HL-60/S4 treated with retinoic acid at 250 ng/mL for 4 days and 3 days (cell line): Measurements from ENCODE around the gene S100Z.
"Not testable (repeated sequence)": the region's sequence is repeated elsewhere in the genome, so short reads cannot be mapped to it uniquely, and the experiment has no call there.

ENCODE experiments used
- in situ Hi-C: fragments of 300-500 bp; cut with MboI; formaldehyde crosslinking; loops from 2 replicates; pipeline ENCODE4 v1.7.0; 2022; ENCODE audit warnings: low sequenced_read_pairs

The S100Z gene

DNA sequence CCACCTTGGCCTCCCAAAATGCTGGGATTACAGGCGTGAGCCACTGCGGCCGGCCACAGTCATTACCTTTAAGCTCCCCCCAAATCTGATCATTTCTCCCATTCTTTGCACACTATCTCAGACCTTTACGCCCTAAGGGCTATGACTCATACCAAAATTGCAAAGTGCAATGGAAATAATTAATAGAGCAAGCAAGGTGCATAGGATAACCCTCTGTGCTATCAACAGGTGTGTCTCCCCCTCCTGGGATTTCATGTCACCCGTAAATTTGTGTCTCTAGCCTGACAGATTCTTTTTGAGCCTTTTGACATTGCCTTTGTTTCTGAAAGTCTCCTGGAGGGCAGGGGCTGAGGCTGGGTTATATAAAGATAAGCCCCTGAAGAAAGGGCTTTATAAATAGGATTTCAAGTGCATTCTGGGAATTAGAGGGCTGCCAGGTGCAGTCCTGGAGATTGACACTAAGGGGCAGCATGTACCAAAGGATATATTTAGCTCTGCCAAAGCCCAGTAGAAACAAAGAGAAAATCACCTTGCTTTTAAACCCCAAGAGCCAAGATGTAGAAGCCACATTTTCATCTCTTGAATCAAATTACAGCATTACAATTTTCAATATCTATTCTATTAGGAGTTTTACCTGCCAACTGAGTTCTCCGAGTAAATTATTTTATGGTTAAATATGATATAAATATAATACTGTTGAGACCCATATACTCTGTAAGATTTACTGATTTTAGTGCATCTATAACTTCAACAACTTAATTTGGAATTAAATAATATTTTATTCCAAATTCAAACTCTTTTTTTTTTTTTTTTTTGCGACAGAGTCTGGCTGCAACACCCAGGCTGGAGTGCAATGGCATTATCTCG is 18.2 kb downstream of the S100Z start:
- in situ Hi-C loops, result no loop called here

DNA sequence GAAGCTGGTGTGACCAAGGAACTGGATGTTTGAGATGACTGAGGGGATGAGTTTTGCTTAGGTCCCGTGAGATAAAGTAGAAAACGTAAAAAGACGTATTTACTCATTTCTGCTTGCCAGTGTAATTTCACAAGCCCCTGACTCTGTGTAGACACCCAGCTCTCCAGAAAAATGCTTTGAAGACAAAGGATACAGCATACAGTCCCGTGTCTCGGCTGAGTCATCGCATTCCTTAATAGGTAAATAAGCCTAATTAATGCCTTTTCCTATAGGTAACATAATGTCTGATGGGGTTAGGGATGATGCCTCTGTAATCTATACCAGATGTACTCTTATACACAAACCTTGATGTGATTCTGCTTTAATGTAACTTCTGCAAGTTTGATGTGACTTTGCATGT is 20.2 kb downstream of the S100Z start:
- in situ Hi-C loops, result no loop called here

DNA sequence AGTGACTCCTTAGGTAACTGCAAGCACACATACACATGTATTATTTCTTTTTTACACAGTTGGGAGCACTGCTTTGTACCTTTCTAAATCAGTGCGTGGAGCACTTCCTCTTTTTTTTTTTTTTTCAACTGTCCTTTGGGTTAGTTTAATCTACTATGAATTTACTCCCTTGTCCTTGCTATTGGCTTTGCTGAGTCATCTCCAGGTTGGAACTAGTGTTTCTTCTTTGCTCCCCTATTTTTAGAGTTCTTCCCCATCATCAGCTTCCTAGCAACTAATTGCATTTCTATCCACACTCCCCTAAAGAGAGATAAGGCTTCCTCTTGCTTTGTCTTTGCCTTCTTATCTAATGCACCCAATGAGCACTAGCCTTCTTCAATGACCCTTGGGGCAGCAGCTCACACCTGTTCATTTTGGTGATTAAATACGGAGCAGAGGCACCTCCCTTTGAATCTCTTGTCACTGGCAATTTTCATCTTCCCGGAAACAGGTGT is 24.3 kb downstream of the S100Z start:
- in situ Hi-C loops, result no loop called here

DNA sequence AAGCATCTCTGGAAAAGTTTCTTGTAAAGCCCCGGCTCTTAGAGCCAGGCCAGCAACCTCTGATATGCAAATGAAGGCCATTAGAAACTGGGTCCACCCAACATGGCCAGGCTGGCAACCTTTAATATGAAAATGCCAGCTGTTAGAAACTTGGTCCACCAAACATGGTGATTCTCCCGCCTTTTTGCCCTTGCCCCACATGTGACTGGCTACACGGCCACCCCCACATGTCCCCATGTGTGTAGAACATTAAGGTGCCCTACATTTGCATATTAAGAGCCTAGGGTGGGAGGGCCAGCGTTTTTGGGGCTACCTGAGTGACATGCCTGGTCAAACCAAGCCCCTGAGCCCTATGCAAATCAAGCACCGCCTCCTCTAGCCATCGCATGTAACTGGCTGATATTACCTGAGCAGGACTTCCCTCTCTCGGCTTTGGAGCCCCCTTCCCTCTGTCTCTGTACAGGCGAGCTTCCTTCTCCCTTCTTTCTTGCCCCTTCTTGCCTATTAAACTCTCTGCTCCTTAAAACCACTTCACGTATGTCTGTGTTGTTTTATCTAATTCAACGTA is 39.0 kb downstream of the S100Z start:
- in situ Hi-C loops, result no loop called here

DNA sequence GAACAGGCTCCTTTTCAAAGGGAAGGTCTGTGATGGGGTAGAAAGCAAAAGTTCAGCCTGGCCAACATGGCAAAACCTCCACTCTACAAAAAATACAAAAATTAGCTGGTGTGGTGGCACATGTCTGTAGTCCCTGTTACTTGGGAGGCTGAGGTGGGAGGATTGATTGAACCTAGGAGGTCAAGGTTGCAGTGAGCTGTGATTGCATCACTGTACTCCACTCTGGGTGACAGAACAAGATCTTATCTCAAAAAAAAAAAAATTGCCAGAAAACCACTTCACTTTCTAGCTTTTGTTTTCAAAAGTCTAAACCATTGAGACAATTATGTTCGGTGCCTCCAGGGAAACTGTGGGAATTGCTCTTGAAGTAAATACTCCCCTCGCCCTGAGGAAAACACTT is 43.5 kb downstream of the S100Z start:
- in situ Hi-C loops, result no loop called here

DNA sequence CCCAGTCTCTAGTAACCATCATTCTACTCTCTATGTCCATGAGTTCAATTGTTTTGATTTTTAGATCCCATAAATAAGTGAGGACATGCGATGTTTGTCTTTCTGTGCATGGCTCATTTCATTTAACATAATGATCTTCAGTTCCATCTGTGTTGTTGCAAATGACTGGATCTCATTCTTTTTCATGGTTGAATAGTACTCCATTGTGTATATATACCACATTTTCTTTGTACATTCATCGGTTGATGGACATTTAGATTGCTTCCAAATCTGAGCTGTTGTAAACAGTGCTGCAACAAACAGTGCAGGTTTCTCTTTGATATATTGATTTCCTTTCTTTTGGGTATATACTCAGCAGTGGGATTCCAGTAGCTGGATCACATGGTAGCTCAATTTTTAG is 46.4 kb downstream of the S100Z start:
- in situ Hi-C loops, result no loop called here

DNA sequence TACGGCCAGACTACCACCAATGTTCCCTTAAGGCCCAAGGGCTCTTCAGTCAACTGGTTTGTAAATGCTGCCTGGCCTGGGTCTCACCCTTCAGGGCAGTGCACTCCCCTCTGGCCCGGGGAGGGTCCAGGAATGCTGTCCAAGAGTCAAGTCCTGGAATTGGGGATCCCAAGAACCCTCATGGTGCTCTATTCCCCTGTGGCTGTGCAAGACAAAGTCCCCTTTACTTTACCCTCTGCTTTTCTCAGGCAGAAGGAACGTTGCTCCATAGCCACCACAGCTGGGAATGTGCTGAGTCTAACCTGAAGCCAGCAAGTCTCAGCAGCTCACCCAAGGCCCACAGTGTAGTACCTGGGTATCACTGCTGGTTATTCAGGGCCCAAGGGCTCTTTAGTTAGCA is 51.7 kb downstream of the S100Z start:
- in situ Hi-C loops, result no loop called here

DNA sequence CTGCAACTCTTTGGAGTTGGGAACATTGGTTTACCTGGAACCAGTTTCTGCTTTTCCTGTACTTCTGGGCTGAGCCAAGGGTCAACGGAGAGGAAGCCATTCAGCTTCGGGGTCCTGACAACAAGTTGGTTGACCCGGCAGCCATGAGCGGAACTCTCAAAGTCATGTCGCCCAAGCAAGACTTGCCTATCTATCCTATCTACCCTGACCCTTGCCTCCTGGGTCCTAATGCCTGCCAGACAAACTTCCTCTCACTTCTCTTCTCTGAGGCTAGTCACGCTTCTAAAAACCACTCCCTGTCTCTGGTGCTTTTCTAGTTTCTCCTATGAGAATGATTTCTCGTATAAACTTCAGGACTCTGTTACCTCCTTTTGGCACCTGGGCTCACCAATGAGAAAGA is 58.4 kb downstream of the S100Z start:
- in situ Hi-C loops, result no loop called here

DNA sequence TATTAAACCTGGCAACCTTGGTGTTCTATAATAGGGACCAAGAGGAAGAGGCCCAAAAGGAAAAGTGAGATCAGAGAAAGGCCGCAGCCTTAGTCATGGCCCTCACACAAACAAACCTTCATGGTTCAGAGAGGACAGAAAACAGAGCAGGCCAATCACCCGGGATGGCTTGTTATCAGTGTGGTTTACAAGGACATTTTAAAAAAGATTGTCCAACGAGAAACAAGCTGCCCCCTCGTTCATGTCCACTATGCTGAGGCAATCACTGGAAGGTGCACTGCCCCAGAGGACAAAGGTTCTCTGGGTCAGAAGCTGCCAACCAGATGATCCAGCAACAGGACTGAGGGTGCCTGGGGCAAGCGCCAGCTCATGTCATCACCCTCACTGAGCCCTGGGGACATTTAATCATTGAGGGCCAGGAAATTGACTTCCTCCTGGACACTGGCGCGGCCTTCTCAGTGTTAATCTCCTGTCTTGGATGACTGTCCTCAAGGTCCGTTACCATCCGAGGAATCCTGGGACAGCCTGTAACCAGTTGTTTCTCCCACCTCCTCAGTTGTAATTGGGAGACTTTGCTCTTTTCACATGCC is 60.6 kb downstream of the S100Z start:
- in situ Hi-C loops, result not testable (repeated sequence)

DNA sequence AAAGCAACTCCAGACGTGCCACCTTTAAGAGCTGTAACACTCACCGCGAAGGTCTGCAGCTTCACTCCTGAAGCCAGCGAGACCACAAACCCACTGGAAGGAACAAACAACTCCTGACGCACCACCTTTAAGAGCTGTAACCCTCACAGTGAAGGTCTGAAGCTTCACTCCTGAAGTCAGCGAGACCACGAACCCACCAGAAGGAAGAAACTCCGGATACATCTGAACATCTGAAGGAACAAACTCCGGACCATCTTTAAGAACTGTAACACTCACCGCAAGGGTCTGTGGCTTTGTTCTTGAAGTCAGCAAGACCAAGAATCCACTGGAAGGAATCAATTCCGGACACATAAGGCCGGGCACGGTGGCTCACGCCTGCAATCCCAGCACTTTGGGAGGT is 64.9 kb downstream of the S100Z start:
- in situ Hi-C loops, result not testable (repeated sequence)

DNA sequence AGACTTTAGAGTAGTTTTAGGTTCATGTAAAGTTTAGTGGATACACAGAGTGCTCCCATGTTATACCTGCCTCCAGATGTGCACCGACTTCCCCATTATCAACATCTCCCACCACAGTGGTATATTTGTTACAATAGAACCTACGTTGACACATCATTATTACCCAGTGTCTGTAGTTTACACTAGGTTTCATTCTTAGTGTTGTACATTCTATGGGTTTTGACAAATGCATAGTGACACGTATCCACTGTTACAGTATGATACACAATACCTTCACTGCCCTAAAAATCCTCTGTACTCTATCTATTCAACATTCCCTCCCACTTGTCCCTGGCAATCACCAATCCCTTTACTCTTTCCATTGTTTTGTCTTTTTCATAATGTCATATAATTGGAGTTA is 68.7 kb downstream of the S100Z start:
- in situ Hi-C loops, result no loop called here

DNA sequence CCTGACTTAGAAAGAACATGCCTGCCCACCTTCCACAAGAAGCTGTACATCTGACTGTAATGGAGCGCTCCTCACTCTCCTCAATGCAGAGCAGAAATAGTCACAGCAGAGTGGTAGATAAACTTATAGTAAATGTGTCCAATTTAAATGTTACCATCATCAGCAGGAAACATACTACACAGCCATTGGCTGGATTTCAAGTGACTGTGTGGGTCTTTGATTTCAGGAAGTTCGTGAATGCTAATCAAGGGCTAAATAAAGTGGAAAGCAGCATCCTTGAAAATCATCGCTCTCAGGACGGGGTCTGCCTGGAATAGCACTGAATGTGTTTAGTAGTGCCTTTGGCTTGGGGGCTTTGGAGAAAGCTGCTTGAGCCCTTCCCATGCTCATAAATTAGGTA is 70.7 kb downstream of the S100Z start:
- in situ Hi-C loops, result no loop called here

DNA sequence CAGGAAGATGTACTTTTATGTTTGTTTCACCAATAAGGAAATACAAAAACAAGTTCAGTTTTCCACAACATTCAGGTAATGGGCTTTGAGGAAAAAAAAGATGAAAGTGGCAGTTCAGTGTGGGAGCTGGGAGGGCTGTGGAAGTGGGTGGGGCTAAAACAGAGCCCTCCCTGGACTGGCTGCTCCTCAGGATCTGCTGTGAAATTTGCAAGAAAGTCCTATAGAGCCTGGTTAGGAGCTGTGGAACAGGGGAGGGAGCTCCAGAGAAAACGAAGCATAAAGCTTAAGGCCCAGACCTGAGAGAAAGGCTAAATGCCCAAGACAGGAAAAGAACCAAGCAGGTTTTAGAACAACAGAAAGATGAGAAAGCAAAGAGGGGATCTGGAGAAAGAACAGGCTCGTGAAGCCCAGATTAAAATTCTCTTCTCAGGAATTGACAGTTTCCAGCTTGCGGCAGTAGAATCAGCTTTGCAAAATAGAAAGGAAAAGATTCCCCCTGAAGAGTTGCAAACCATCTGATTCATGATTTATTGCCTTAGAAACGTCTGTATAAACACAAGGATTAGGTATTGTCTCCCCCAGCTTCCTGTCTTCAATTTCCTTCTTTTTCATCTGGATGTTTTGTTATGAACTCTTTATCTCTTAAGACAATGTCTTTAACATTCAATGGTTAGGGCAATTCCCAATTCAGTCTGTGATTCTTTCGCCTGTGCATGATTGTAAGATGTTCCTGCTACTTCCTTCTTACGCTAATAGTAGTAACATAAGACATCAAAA is 76.7 kb downstream of the S100Z start:
- in situ Hi-C loops, result no loop called here

DNA sequence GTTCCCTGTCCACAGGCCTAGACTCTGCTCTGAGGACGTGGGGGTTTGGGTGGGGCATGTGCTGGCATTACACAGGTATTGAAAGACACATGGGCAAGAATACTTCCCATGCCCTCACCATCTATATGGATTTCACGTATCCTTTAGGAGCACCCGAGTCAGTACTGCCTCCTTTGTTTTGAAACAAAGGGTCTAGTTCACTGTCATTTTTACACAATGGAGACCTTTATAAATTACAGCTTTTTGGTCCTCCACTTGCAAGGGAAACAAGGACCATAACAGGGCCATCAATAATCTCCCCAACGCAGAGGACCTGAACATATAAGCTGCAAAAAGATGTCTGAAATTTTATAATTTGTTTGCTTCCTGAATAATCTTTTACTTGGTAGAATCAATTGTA is 78.1 kb downstream of the S100Z start:
- in situ Hi-C loops, result no loop called here

DNA sequence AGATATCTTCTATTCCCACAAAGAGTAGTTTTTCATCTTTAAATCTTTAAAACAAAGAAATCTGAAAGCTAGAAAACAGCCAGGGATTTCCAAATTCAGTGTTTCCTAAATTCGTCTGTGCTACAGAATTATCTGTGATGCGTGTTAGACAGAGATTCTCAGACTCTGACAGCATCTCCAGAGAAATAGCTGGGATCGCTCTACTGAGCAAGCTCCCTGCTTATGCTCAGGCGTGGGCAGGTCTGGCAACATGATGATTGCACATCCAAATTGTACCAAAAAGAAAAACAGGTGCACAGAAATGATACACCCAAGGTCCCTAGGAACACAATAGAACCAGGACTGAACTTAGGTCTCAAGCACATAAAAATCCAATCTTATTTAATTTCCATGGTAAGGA is 80.3 kb downstream of the S100Z start:
- in situ Hi-C loops, result no loop called here

DNA sequence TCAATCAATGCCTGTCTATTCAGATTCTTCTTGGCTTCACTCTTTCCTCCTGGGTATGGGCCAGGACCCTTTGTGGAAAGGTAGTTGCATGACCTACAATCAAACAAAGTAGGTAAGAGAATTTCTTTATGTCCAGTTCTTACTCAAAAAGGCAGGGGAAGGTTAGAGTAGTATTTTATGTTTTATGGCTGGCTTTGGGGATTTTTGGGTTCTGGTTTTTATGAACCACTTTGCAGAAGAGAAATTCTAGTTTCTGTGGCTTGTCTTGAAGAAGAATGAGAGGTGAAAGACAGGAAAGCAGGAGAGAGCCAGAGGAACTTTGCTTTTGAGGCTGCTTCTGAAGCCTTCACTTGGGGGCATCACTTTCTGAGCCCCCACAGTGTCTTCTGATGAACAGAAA is 88.4 kb downstream of the S100Z start:
- in situ Hi-C loops, result no loop called here

DNA sequence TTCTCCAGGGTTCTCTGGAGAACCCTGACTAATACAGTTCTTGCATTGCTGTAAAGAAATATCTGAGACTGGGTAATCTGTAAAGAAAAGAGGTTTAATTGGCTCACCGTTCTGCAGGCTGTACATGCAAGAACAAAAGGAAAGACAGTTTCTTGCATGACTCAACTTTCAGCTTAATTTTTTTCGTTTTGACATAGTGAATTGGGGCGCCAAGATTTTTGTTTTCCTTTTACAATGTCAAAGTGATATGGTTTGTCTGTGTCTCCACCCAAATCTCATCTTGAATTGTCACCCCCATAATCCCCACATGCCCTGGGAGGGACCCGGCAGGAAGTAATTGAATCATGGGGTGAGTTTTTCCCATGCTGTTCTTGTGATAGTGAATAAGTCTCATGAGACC is 91.2 kb downstream of the S100Z start:
- in situ Hi-C loops, result no loop called here

DNA sequence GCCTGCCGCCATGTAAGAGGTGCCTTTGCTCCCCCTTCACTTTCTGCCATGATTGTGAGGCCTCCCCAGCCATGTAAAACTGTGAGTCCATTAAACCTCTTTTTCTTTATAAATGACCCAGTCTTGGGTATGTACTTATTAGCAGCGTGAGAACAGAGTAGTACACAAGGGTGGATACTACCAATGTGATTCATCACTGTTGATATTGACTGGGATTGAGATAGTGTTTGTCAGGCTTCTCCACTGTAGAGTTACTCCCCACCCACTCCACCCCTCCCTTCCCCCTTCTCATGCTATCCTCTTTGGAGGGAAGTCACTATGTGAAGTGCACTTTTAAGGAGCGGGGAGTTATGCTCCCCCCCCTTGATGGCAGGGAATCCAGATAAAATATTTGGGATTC is 91.6 kb downstream of the S100Z start:
- in situ Hi-C loops, result no loop called here

DNA sequence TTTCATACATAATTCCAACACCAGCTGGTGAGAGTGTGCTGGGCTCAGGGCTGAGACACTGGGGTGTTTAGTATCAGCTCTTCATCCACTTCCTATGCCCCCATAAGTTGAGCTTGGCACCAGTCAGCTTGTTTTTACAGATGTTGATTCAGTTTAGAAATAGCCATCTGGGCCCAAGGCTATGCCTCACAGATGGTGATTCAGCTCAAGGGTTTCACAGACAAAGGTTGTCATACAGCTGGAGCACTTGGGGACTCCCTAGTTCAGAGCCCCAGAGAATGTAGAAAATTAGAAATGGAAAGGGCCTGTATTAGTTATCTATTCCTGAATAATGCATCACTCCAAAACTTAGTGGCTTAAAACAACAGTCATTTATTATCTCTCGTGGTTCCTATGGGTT is 92.8 kb downstream of the S100Z start:
- in situ Hi-C loops, result no loop called here

DNA sequence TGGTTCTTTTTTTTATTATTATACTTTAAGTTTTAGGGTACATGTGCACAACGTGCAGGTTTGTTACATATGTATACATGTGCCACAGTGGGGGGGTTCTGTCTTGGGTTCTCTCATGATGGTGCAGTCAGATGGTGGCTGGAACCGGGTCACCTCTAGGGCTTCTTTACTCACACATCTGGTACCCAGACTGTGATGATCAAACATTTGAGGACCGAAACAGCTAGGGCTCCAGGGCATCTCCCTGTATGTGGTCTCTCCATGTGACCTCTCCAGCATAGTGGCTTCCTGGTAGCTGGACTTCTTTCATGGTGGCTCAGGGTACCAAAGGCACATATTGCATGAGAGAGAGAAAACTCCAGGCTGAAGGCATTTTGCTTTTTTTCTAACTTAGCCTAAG is 93.2 kb downstream of the S100Z start:
- in situ Hi-C loops, result no loop called here

DNA sequence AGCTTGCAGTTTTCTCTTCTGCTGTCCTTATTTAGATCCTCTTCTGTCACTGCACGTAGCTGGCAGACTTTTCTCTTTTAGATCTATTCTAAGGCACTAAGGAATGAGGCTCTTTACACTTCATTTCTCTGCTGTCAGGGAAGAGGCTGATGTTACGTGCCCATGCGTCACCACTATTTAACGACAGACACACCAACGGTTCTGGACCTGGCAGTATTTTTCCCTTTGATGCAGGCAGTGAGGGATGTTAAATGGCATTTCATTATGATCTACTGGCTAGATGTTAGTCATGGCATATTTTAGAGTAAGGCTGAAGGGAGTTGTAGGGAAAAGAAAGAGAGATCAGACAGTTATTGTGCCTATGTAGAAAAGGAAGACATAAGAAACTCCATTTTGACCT is 94.8 kb downstream of the S100Z start:
- in situ Hi-C loops, result no loop called here
